ENCODE measurements around the gene HSD17B4. TPM values are rescaled to one million over a fixed set of nuclear protein-coding genes. Genes with fewer than 3 reads are reported as not detected.

HSD17B4 gene, protein sequence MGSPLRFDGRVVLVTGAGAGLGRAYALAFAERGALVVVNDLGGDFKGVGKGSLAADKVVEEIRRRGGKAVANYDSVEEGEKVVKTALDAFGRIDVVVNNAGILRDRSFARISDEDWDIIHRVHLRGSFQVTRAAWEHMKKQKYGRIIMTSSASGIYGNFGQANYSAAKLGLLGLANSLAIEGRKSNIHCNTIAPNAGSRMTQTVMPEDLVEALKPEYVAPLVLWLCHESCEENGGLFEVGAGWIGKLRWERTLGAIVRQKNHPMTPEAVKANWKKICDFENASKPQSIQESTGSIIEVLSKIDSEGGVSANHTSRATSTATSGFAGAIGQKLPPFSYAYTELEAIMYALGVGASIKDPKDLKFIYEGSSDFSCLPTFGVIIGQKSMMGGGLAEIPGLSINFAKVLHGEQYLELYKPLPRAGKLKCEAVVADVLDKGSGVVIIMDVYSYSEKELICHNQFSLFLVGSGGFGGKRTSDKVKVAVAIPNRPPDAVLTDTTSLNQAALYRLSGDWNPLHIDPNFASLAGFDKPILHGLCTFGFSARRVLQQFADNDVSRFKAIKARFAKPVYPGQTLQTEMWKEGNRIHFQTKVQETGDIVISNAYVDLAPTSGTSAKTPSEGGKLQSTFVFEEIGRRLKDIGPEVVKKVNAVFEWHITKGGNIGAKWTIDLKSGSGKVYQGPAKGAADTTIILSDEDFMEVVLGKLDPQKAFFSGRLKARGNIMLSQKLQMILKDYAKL
- total RNA-seq (2022) (246 and 265 TPM in 2 replicates), Bru-seq, nascent RNA (percentile 81 among the genes with signal in this experiment), BruChase-seq, experiment 1, labeled RNA remaining after a 6-hour chase (percentile 77 among the genes with signal in this experiment), BruChase-seq, experiment 2, labeled RNA remaining after a 2-hour chase (percentile 77 among the genes with signal in this experiment)
- long read RNA-seq, transcript HSD17B4-201 (24 exons, 2,685 nt), result major isoform, 96 of 130 reads
- long read RNA-seq, partial matches to known transcripts, result 8 of 130 reads
- long read RNA-seq, other reads (novel, unspliced or antisense), result 19 of 130 reads

DNA sequence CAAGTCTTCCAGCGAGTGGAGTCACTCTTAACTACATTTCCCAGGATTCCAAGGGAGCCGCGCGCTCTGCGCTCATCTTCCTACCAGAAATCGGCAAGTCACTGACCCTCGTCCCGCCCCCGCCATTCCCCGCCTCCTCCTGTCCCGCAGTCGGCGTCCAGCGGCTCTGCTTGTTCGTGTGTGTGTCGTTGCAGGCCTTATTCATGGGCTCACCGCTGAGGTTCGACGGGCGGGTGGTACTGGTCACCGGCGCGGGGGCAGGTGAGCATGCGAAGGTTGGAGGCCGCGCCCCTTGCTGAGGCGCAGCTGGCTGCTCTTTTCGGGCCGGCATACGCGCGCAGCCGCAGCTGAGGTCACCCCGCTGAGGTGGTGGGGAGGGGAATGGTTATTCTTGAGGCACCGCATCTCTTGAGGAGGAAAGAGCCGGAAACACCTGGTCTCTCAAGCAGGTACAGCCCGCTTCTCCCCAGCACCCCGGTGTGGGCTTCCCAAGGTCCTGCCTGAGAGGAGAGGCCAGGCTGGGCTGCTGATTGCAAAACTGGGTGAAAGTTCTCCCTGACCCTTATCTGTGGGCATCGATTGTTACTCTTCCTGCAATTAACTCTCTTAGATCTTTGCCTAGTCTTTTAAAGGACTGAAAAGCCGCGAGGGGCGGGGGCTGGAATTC, at the start of gene HSD17B4:
HSD17B4 (plus strand) TSS at position 125 of the 667 bp plus-strand sequence; CDS start at position 204, 79 bp downstream.
- CTCF ChIA-PET, result interaction anchor here (0.6 to 1.7 kb wide), 3 partner anchors 46 to 465 kb away, joined by 3 to 6 read pairs (median 3); partner anchors contain the start of gene DTWD2
- H3K4me3 Mint-ChIP-seq (ENCODE audit: low read depth, unreplicated experiment), result peak within 1 kb of the TSS; percentile 91
- no TSS peak for BruUV-seq (replicated peaks)
- H3K4me1 Mint-ChIP-seq (ENCODE audit: low read depth, unreplicated experiment), result peaks cover 8% of the 10 kb centered on the region
- H3K27ac Mint-ChIP-seq (ENCODE audit: unreplicated experiment), result peak within 1 kb of the TSS; percentile 72
- no peaks in the 10 kb centered on the region for H3K27me3 Mint-ChIP-seq (ENCODE audit: unreplicated experiment)
- TF ChIP-seq, protein P1, sequence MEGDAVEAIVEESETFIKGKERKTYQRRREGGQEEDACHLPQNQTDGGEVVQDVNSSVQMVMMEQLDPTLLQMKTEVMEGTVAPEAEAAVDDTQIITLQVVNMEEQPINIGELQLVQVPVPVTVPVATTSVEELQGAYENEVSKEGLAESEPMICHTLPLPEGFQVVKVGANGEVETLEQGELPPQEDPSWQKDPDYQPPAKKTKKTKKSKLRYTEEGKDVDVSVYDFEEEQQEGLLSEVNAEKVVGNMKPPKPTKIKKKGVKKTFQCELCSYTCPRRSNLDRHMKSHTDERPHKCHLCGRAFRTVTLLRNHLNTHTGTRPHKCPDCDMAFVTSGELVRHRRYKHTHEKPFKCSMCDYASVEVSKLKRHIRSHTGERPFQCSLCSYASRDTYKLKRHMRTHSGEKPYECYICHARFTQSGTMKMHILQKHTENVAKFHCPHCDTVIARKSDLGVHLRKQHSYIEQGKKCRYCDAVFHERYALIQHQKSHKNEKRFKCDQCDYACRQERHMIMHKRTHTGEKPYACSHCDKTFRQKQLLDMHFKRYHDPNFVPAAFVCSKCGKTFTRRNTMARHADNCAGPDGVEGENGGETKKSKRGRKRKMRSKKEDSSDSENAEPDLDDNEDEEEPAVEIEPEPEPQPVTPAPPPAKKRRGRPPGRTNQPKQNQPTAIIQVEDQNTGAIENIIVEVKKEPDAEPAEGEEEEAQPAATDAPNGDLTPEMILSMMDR (IDR thresholded peaks at IDR 0.05; ENCODE audit: unreplicated experiment), result no peak
- intact Hi-C loops (cut with micrococcal nuclease; ENCODE audit: unreplicated experiment), result no loop called here
- peaks cover 28% of the 10 kb centered on the region for H3K36me3 Mint-ChIP-seq (ENCODE audit: insufficient read depth, unreplicated experiment)
- peaks cover 3% of the 10 kb centered on the region for H3K9me3 Mint-ChIP-seq (ENCODE audit: low read depth, unreplicated experiment)
- peak; percentile 90 for DNase-seq

DNA sequence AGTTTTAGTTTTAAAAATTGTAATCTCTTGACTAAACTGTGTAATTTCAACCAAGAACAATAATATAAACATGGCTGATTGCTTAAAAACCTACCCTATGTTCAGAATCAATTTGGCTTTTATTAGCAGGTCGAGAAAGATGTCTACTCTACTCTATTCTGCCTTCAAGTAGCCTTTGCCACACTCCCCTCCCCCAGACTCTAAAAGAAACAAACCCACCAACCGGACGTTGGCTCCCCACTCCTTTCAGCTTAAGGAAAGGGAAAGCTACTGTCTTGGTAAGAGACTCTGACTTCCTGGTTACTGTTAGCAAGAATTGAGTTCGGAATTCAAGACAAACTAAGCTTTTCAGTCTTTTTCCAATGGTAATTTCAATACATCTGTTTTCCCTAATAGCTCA, 49.7 kb upstream of the HSD17B4 start:
- BruUV-seq (replicated peaks), result no TSS peak
- TF ChIP-seq, protein P1 (IDR thresholded peaks at IDR 0.05; ENCODE audit: unreplicated experiment), result no peak
- H3K27ac Mint-ChIP-seq (ENCODE audit: unreplicated experiment), result no peak overlapping the region
- intact Hi-C loops (cut with micrococcal nuclease; ENCODE audit: unreplicated experiment), result no loop called here
- H3K4me3 Mint-ChIP-seq (ENCODE audit: low read depth, unreplicated experiment), result no peak overlapping the region
- no peak for DNase-seq
- no peaks in the 10 kb centered on the region for H3K27me3 Mint-ChIP-seq (ENCODE audit: unreplicated experiment)
- H3K9me3 Mint-ChIP-seq (ENCODE audit: low read depth, unreplicated experiment), result no peaks in the 10 kb centered on the region
- CTCF ChIA-PET, result no interaction called here
- peaks cover 24% of the 10 kb centered on the region for H3K4me1 Mint-ChIP-seq (ENCODE audit: low read depth, unreplicated experiment)
- no peaks in the 10 kb centered on the region for H3K36me3 Mint-ChIP-seq (ENCODE audit: insufficient read depth, unreplicated experiment)

DNA sequence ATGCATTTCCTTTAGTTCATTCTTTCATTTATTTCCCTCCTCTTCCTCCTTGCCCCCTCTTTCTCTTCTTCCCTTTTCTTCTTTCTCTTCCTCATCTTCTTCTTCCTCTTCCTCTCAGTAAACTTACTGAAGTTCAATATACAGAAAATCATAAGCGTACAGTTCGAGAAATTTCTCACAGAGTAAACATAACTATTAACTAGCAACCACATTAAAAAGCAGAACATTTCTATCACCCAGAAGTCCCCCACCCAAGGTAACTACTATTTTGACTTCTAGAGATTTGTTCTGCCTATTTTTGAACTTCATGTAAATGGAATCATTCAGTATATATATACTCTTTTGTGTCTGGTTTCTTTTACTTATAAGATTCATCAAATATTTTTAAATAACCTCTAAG, 48.3 kb upstream of the HSD17B4 start:
- intact Hi-C loops (cut with micrococcal nuclease; ENCODE audit: unreplicated experiment), result no loop called here
- H3K27ac Mint-ChIP-seq (ENCODE audit: unreplicated experiment), result no peak overlapping the region
- no TSS peak for BruUV-seq (replicated peaks)
- no peak for DNase-seq
- TF ChIP-seq, protein P1 (IDR thresholded peaks at IDR 0.05; ENCODE audit: unreplicated experiment), result no peak
- no peaks in the 10 kb centered on the region for H3K36me3 Mint-ChIP-seq (ENCODE audit: insufficient read depth, unreplicated experiment)
- H3K4me1 Mint-ChIP-seq (ENCODE audit: low read depth, unreplicated experiment), result peaks cover 12% of the 10 kb centered on the region
- no peaks in the 10 kb centered on the region for H3K9me3 Mint-ChIP-seq (ENCODE audit: low read depth, unreplicated experiment)
- CTCF ChIA-PET, result no interaction called here
- H3K4me3 Mint-ChIP-seq (ENCODE audit: low read depth, unreplicated experiment), result no peak overlapping the region
- no peaks in the 10 kb centered on the region for H3K27me3 Mint-ChIP-seq (ENCODE audit: unreplicated experiment)

DNA sequence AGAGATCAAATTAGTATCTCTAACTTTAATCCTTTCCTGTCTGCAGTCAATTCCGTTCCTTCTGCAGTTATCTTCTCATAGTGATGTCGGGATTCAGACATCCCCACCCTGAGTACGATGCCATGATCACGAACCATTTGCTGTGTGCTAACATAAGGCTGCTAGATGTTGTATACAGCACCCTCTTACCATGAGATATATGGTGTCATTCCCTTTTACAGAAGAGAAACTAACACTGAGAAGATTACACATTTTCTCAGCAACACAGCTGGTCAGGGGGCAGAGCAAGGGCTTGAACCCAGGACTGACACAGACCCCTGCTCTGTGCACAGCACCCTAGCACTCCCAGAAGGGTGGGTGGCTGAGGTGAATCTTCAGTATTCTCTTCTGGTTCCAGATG, 46.9 kb upstream of the HSD17B4 start:
- Mint-ChIP-seq H3K4me1 (ENCODE audit: low read depth, unreplicated experiment) (no peaks in the 10 kb centered on the region), H3K4me3 (ENCODE audit: low read depth, unreplicated experiment) (no peak overlapping the region), H3K27ac (ENCODE audit: unreplicated experiment) (no peak overlapping the region), H3K27me3 (ENCODE audit: unreplicated experiment) (no peaks in the 10 kb centered on the region), H3K9me3 (ENCODE audit: low read depth, unreplicated experiment) (no peaks in the 10 kb centered on the region), H3K36me3 (ENCODE audit: insufficient read depth, unreplicated experiment) (no peaks in the 10 kb centered on the region)
- no TSS peak for BruUV-seq (replicated peaks)
- CTCF ChIA-PET, result no interaction called here
- TF ChIP-seq, protein P1 (IDR thresholded peaks at IDR 0.05; ENCODE audit: unreplicated experiment), result no peak
- DNase-seq, result no peak
- intact Hi-C loops (cut with micrococcal nuclease; ENCODE audit: unreplicated experiment), result no loop called here
